Liver (tissue), 9 donors: ENCODE results near the gene RYR2. TPM values are rescaled to one million over a fixed set of nuclear protein-coding genes. Genes with fewer than 3 reads are reported as not detected.

ENCODE experiments used
- DNase-seq: peaks from one replicate; pipeline ENCODE4 v3.0.0-alpha.2; 2017; ENCODE audit warnings: low spot score
- H3K27ac ChIP-seq, 2 donors: one replicate each; pipeline ENCODE4 v1.7.0; 2013; ENCODE audit warnings: inconsistent platforms in 2 of 2, low read length in 2 of 2, control low read depth in 1 of 2, low read depth in 1 of 2, mild to moderate bottlenecking in 1 of 2
- H3K27me3 ChIP-seq, 4 donors: one replicate each; pipeline versions ENCODE4 v1.6.1 to v1.7.0; 2013; ENCODE audit warnings: low read length in 3 of 4, inconsistent platforms in 1 of 4, mild to moderate bottlenecking in 1 of 4, moderate library complexity in 1 of 4; ENCODE audit not compliant: control insufficient read depth in 4 of 4, insufficient read depth in 4 of 4
- H3K36me3 ChIP-seq, 4 donors: one replicate each; pipeline versions ENCODE4 v1.6.1 to v1.7.0; 2013; ENCODE audit warnings: low read length in 3 of 4, mild to moderate bottlenecking in 3 of 4, low read depth in 1 of 4, moderate library complexity in 1 of 4; ENCODE audit not compliant: control insufficient read depth in 4 of 4, insufficient read depth in 3 of 4
- H3K4me1 ChIP-seq, 4 donors: one replicate each; pipeline versions ENCODE4 v1.6.1 to v1.7.0; 2013; ENCODE audit warnings: low read length in 3 of 4, mild to moderate bottlenecking in 3 of 4, moderate library complexity in 1 of 4; ENCODE audit not compliant: control insufficient read depth in 4 of 4, insufficient read depth in 4 of 4
- H3K4me3 ChIP-seq, 3 donors: one replicate each; pipeline versions ENCODE4 v1.6.1 to v1.7.0; 2013; ENCODE audit warnings: low read length in 3 of 3, control low read depth in 1 of 3, low read depth in 1 of 3, mild to moderate bottlenecking in 1 of 3
- H3K9ac ChIP-seq, 2 donors: one replicate each; pipeline ENCODE4 v1.7.0; 2013; ENCODE audit warnings: low read length in 2 of 2, mild to moderate bottlenecking in 2 of 2, moderate library complexity in 2 of 2, control low read depth in 1 of 2, low read depth in 1 of 2
- H3K9me3 ChIP-seq, 4 donors: one replicate each; pipeline versions ENCODE4 v1.6.1 to v1.7.0; 2013; ENCODE audit warnings: low read length in 3 of 4; ENCODE audit not compliant: control insufficient read depth in 4 of 4
- EGR1 ChIP-seq, 2 donors: IDR thresholded peaks; 2 replicates each; pipeline ENCODE4 v1.6.1; 2016 to 2018; ENCODE audit warnings: antibody characterized with exemption in 2 of 2, low read depth in 2 of 2
- FOXA1 ChIP-seq: IDR thresholded peaks from 2 replicates; pipeline ENCODE4 v1.6.1; 2016; ENCODE audit warnings: antibody characterized with exemption
- FOXA2 ChIP-seq: IDR thresholded peaks from 2 replicates; pipeline ENCODE4 v1.6.1; 2016; ENCODE audit warnings: antibody characterized with exemption
- GABPA ChIP-seq, 2 donors: IDR thresholded peaks in 1 of 2; conservative IDR thresholded peaks in 1 of 2; 2 replicates each; pipeline ENCODE4 v1.6.1; 2016; ENCODE audit warnings: antibody characterized with exemption in 2 of 2, mild to moderate bottlenecking in 1 of 2, moderate library complexity in 1 of 2
- HNF4A ChIP-seq, 2 donors: conservative IDR thresholded peaks; 2 replicates each; pipeline ENCODE4 v1.6.1; 2016; ENCODE audit warnings: antibody characterized with exemption in 2 of 2, mild to moderate bottlenecking in 2 of 2
- HNF4G ChIP-seq: IDR thresholded peaks from 2 replicates; pipeline ENCODE4 v1.6.1; 2016; ENCODE audit warnings: antibody characterized with exemption
- JUND ChIP-seq, 2 donors: IDR thresholded peaks; 2 replicates each; pipeline ENCODE4 v1.6.1; 2016; ENCODE audit warnings: antibody characterized with exemption in 2 of 2
- NR2F2 ChIP-seq: IDR thresholded peaks from 2 replicates; pipeline ENCODE4 v1.6.1; 2016; ENCODE audit warnings: antibody characterized with exemption
- RAD21 ChIP-seq, 2 donors: IDR thresholded peaks; 2 replicates each; pipeline ENCODE4 v1.6.1; 2016; ENCODE audit warnings: antibody characterized with exemption in 2 of 2, mild to moderate bottlenecking in 2 of 2
- RXRA ChIP-seq, 2 donors: IDR thresholded peaks; 2 replicates each; pipeline ENCODE4 v1.6.1; 2017 to 2018; ENCODE audit warnings: antibody characterized with exemption in 2 of 2, mild to moderate bottlenecking in 1 of 2
- SP1 ChIP-seq: IDR thresholded peaks from 2 replicates; pipeline ENCODE4 v1.6.1; 2018; ENCODE audit warnings: antibody characterized with exemption, mild to moderate bottlenecking
- TAF1 ChIP-seq: conservative IDR thresholded peaks from 2 replicates; pipeline ENCODE4 v1.6.1; 2016; ENCODE audit warnings: antibody characterized with exemption, mild to moderate bottlenecking
- YY1 ChIP-seq: IDR thresholded peaks from 2 replicates; pipeline ENCODE4 v1.6.1; 2016; ENCODE audit warnings: antibody characterized with exemption, mild to moderate bottlenecking
- WGBS: extraction: QIAGEN DNeasy Blood & Tissue Kit; methylation state at CpG from one replicate; pipeline ENCODE4 v1.1.7; 2013; 5-methylcytosine and 5-hydroxymethylcytosine counted together
- polyA plus RNA-seq, 2 donors: library from polyadenylated mRNA; stranded (reverse) in 1 of 2; unstranded in 1 of 2; fragments of 200-250 nt in 1 of 2; fragments of >200 nt in 1 of 2; fragmentation: Nextera tagmentation in 1 of 2; extraction: Ambion mirVana in 1 of 2; gene quantifications; one replicate each; pipeline versions ENCODE4 v1.2.1 to v1.2.3, GENCODE V29; 2013 to 2015
- total RNA-seq, 2 donors: library from RNA; depleted of rRNA; stranded (reverse); fragments of >200 nt; gene quantifications; one replicate each; pipeline ENCODE4 v1.2.3, GENCODE V29; 2014
- TF ChIP-seq, protein P1 (sequence below): IDR thresholded peaks from 2 replicates; pipeline ENCODE4 v1.6.1; 2016; ENCODE audit warnings: antibody characterized with exemption
- TF ChIP-seq, protein P2 (sequence below): IDR thresholded peaks from 2 replicates; pipeline ENCODE4 v1.6.1; 2016; ENCODE audit warnings: antibody characterized with exemption
- TF ChIP-seq, protein P3 (sequence below): IDR thresholded peaks from 2 replicates; pipeline ENCODE4 v1.6.1; 2016; ENCODE audit warnings: antibody characterized with exemption, mild to moderate bottlenecking
- TF ChIP-seq, protein P4 (sequence below): fragments of 150-350 bp; IDR thresholded peaks from 2 replicates; pipeline ENCODE4 v1.5.1; 2017; ENCODE audit warnings: improper control_type of control experiment, low read depth, low read length; ENCODE audit not compliant: missing input control
- TF ChIP-seq, protein P5 (sequence below): IDR thresholded peaks from 2 replicates; pipeline ENCODE4 v1.6.1; 2016; ENCODE audit warnings: antibody characterized with exemption
- donor health status: healthy.
- donor health status: healthy.
- donor health status: healthy.
- donor health status: healthy.
- donor health status: healthy.

Gene RYR2
- total and polyA plus RNA-seq, 4 donors = 0.06 to 0.75 (median 0.31) TPM

DNA sequence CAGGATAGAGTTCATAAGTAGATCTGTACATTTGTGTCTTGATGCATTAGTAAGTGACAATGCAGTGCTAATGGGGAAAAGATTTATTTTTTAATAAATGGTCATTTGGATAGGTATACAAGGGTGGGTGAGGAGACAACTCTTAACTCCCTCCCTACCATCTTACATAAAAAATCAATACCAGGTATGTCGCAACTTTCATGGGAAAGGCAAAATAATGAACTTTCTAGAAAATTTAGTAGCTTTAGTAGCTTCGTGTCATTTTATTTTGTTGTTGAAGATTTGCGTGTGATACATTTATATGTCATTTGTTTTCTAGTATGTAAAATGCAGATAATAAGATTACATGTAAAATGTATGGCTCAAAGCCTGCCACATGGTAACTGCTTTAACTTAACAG is 310.8 kb downstream of the RYR2 start:
- no peak for DNase-seq
- Histone ChIP-seq H3K27ac (no peak overlapping the region), H3K4me3 (no peak overlapping the region), H3K36me3 (no peaks in the 10 kb centered on the region), H3K4me1 (no peaks in the 10 kb centered on the region), H3K9me3 (no peaks in the 10 kb centered on the region), H3K27me3 (no peaks in the 10 kb centered on the region), H3K9ac (no peak overlapping the region)
- WGBS = 81% methylated on average over 3 of the region's 3 CpGs
- TF ChIP-seq JUND (IDR thresholded peaks at IDR 0.05) (no peak), EGR1 (IDR thresholded peaks at IDR 0.05; ENCODE audit: low read depth in 2 of 2) (no peak), HNF4G (no peak), NR2F2 (no peak), HNF4A (conservative IDR thresholded peaks at IDR 0.05) (no peak), FOXA2 (no peak), FOXA1 (no peak), SP1 (no peak), GABPA (IDR thresholded peaks at IDR 0.05 in 1 of 2, conservative IDR thresholded peaks at IDR 0.05 in 1 of 2) (no peak), RXRA (IDR thresholded peaks at IDR 0.05) (no peak), YY1 (no peak), TAF1 (no peak), RAD21 (IDR thresholded peaks at IDR 0.05) (no peak)
- TF ChIP-seq, protein P1, sequence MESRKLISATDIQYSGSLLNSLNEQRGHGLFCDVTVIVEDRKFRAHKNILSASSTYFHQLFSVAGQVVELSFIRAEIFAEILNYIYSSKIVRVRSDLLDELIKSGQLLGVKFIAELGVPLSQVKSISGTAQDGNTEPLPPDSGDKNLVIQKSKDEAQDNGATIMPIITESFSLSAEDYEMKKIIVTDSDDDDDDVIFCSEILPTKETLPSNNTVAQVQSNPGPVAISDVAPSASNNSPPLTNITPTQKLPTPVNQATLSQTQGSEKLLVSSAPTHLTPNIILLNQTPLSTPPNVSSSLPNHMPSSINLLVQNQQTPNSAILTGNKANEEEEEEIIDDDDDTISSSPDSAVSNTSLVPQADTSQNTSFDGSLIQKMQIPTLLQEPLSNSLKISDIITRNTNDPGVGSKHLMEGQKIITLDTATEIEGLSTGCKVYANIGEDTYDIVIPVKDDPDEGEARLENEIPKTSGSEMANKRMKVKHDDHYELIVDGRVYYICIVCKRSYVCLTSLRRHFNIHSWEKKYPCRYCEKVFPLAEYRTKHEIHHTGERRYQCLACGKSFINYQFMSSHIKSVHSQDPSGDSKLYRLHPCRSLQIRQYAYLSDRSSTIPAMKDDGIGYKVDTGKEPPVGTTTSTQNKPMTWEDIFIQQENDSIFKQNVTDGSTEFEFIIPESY = no peak
- TF ChIP-seq, protein P2, sequence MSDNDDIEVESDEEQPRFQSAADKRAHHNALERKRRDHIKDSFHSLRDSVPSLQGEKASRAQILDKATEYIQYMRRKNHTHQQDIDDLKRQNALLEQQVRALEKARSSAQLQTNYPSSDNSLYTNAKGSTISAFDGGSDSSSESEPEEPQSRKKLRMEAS = no peak
- TF ChIP-seq, protein P3, sequence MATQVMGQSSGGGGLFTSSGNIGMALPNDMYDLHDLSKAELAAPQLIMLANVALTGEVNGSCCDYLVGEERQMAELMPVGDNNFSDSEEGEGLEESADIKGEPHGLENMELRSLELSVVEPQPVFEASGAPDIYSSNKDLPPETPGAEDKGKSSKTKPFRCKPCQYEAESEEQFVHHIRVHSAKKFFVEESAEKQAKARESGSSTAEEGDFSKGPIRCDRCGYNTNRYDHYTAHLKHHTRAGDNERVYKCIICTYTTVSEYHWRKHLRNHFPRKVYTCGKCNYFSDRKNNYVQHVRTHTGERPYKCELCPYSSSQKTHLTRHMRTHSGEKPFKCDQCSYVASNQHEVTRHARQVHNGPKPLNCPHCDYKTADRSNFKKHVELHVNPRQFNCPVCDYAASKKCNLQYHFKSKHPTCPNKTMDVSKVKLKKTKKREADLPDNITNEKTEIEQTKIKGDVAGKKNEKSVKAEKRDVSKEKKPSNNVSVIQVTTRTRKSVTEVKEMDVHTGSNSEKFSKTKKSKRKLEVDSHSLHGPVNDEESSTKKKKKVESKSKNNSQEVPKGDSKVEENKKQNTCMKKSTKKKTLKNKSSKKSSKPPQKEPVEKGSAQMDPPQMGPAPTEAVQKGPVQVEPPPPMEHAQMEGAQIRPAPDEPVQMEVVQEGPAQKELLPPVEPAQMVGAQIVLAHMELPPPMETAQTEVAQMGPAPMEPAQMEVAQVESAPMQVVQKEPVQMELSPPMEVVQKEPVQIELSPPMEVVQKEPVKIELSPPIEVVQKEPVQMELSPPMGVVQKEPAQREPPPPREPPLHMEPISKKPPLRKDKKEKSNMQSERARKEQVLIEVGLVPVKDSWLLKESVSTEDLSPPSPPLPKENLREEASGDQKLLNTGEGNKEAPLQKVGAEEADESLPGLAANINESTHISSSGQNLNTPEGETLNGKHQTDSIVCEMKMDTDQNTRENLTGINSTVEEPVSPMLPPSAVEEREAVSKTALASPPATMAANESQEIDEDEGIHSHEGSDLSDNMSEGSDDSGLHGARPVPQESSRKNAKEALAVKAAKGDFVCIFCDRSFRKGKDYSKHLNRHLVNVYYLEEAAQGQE = no peak
- TF ChIP-seq, protein P4, sequence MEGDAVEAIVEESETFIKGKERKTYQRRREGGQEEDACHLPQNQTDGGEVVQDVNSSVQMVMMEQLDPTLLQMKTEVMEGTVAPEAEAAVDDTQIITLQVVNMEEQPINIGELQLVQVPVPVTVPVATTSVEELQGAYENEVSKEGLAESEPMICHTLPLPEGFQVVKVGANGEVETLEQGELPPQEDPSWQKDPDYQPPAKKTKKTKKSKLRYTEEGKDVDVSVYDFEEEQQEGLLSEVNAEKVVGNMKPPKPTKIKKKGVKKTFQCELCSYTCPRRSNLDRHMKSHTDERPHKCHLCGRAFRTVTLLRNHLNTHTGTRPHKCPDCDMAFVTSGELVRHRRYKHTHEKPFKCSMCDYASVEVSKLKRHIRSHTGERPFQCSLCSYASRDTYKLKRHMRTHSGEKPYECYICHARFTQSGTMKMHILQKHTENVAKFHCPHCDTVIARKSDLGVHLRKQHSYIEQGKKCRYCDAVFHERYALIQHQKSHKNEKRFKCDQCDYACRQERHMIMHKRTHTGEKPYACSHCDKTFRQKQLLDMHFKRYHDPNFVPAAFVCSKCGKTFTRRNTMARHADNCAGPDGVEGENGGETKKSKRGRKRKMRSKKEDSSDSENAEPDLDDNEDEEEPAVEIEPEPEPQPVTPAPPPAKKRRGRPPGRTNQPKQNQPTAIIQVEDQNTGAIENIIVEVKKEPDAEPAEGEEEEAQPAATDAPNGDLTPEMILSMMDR = no peak
- TF ChIP-seq, protein P5, sequence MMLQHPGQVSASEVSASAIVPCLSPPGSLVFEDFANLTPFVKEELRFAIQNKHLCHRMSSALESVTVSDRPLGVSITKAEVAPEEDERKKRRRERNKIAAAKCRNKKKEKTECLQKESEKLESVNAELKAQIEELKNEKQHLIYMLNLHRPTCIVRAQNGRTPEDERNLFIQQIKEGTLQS = no peak
